HG02610 (cell line): ENCODE measurements around the gene RASIP1.
A peak's percentile ranks its signal among the peaks of the same experiment; 100 is the strongest.
"Not testable (repeated sequence)": the region's sequence is repeated elsewhere in the genome, so short reads cannot be mapped to it uniquely, and the experiment has no call there.

ENCODE experiments used
- ATAC-seq: cut with Tn5 transposase; IDR thresholded peaks from one replicate; pipeline ENCODE4 v1.9.1; 2021; ENCODE audit warnings: mild to moderate bottlenecking, moderate library complexity; ENCODE audit not compliant: unreplicated experiment

Gene RASIP1

DNA sequence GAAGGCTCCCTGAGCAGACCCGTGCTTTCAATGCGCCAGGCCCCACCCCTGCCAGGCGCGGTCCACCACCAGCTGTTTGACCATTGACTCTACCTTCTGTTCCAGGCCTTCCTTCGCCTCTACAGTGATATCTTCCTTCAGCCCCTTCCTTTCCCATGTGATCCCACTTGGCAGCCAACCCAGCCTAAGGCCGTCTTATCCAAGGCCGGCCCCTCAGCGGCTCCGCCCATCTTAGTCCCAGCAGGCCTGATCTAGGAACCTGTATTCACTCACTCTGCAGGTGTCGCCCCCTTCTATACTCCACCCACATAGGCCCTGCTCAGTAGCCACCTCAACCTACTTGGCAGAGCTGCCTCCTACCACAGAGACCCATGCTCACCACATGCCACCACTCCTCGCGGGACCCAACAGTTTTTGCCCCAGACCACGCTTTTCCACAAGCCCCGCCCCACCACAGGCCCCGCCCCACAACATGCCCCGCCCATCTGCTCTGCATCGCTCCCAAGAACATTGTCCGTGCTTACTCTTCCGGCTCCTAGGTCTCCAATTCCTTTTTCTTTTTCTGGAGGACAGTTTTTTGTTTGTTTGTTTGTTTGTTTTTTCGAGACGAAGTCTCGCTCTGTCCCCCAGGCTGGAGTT, 2.9 kb downstream of the RASIP1 start:
- no peak for ATAC-seq

GRCh38 chr19:48735031-48735615, 5.3 kb downstream of the RASIP1 start:
- no peak for ATAC-seq

GRCh38 chr19:48734625-48735024, 5.8 kb downstream of the RASIP1 start:
- no peak for ATAC-seq

GRCh38 chr19:48731452-48731851, 9.0 kb downstream of the RASIP1 start:
- ATAC-seq, result no peak

DNA sequence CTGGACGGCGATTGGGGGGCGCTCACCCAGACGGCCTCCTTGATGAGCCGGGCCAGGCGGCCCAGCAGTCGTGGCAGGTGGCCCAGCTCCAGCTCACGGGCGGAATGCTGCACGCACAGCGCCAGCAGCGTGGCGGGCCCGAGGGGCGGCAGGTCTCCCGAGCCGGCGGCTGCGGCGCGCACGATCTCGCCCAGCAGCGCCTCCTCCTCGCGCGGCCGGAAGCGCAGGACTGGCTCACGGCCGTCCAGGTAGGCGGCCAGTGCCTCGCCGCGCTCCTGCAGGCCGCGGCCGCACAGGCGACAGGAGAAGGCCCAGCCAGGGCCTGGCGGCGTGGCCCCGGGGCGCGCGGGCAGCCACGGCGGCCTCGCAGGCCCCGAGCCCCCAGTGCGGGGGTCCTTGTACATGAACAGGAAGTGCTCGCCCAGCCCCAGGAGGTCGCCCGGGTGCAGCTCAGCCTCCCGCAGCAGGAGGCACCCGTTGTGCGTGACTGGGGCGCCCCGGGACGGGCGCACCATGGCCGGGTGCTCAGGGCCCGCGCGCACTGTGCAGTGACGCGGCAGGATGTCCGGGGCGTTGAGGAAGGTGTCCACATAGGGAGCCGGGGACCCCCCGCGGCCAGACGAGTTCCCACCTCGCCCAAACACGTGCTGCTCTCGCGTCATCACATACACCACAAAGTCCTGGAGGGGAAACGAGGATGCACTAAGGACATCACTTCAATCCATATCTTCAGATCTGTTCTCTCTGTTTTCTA, 11.3 kb downstream of the RASIP1 start:
- ATAC-seq, result no peak

- no peak for ATAC-seq
These were observed 13.9 kb downstream of the RASIP1 start for GRCh38 chr19:48726556-48726955.

- no peak for ATAC-seq
These were observed 15.3 kb downstream of the RASIP1 start for GRCh38 chr19:48724796-48725753.

- no peak for ATAC-seq
These were observed 18.2 kb downstream of the RASIP1 start for GRCh38 chr19:48722196-48722708.

DNA sequence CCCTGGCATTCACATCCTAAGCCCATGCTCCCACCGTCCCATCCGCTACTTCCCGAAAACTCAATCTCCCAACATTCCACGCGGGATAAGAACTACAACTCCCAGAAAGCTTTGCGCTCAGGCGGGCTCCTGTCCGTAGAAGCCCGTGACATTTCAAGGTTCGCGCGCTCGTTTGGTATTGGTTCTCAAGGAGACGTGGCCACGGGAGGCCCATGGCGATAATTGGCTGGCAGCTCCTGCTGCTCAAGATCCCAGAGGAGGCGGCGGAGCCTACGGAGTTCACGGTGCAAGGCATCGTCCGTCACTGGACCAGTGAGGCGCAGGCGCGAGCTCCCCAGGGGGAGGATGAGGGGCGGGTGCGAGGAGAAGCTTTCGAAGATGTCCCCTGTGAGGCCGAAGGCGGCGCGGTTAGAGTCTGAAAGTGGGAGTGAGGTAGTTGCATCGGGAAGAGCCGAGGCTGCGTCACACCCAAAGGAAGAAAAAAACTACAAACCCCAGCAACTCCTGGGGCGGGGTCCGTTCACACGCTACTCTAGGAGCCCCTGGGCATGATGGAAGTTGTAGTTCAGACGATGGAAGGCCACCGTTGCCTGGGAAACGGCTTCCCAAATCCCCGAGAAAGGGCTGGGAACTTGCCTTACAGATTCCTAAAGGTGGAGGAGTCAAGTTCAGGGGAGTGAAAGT, 19.7 kb downstream of the RASIP1 start:
- ATAC-seq, result peak; percentile 76

GRCh38 chr19:48720251-48720612, 20.2 kb downstream of the RASIP1 start:
- peak; percentile 9 for ATAC-seq

- no peak for ATAC-seq
These were observed 20.9 kb downstream of the RASIP1 start, which contains the start of gene MAMSTR for GRCh38 chr19:48719263-48720171. Gene MAMSTR (minus strand): TSS chr19:48719725. CDS start chr19:48719031, 694 bp downstream.

DNA sequence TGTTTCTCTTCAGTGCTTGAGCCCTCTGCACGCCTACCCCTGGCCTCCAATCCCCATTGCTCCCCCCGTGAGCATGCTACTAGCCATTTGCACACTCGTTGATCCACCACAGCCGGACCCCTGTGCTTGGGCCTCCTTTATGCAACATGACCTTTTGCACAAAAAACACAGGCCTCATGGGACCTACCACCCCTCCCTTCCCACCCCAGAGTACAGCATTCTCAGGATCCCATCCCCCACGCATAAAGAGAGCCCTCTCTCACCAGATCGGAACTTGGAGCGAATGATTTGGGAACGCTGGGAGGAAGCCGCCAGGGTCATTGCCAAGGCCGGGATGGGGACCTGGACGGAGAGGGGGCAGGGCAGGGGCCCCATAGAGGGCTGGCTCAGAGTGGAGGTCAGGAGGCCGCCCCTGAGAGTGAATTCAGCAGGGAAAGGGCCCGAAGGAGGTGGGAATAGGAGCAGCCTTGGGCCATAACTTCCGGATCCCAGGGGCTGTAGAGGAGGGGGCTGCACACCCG, 21.6 kb downstream of the RASIP1 start:
- no peak for ATAC-seq

DNA sequence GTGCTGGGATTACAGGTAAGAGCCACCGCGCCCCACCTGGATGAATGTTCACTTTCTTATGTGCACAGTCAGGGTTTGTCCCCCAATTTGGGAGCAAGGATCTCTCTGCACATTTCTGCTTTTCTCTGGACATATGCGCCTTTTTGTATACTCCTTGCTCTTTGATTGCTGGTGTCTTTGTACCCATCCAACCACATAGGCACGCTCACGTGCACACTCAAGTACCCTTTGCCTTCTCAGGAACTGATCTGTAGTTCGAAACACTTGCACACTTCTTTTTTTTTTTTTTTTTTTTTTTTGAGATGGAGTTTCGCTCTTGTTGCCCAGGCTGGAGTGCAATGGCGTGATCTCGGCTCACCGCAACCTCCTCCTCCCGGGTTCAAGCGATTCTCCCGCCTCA, 22.3 kb downstream of the RASIP1 start:
- ATAC-seq, result not testable (repeated sequence)

GRCh38 chr19:48716562-48717291, 23.7 kb downstream of the RASIP1 start:
- no peak for ATAC-seq

GRCh38 chr19:48715681-48716171, 24.7 kb downstream of the RASIP1 start:
- ATAC-seq, result no peak

GRCh38 chr19:48714759-48715675, 25.4 kb downstream of the RASIP1 start:
- no peak for ATAC-seq
